GM12875 (cell line): ENCODE data around the gene EIF3L.

Experiments used
- H3K4me3 ChIP-seq: one replicate; pipeline ENCODE4 v1.5.1; 2011; ENCODE audit warnings: low read depth, low read length, control low read depth
- CTCF ChIP-seq: IDR thresholded peaks from 2 replicates; pipeline ENCODE4 v1.5.1; 2011; ENCODE audit warnings: low read depth, mild to moderate bottlenecking, control low read depth, inconsistent platforms, low read length, moderate library complexity, borderline replicate concordance; ENCODE audit not compliant: insufficient read depth

EIF3L gene

DNA sequence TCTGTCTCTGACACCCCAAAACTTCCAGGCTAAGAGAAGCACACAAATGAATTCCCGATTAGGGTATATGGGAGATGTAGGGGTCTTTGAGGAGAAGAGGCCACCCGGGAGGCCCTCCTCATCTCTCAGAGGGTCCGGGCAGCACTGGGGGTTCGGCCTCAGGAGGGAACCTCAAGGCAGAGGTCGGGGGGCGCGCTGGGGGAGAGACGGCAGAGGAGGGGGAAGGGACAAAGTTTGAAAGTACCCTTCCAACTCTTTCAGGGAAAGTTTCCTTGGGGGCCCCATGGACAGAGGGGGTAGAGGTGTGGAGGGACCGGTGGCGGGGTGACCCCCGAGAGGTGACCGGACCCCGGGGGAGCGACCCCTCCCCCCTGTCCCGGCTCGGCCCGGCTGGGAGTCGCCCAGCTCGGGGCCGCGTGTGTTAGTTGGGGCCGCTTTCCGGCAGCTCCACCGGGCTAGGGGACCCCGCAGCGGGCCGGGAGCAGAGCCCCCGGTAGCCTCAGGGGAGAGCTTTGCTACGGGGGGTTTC lies 44.8 kb upstream of the EIF3L start:
- H3K4me3 ChIP-seq = peak overlapping the region; percentile 50
- TF ChIP-seq CTCF = no peak

DNA sequence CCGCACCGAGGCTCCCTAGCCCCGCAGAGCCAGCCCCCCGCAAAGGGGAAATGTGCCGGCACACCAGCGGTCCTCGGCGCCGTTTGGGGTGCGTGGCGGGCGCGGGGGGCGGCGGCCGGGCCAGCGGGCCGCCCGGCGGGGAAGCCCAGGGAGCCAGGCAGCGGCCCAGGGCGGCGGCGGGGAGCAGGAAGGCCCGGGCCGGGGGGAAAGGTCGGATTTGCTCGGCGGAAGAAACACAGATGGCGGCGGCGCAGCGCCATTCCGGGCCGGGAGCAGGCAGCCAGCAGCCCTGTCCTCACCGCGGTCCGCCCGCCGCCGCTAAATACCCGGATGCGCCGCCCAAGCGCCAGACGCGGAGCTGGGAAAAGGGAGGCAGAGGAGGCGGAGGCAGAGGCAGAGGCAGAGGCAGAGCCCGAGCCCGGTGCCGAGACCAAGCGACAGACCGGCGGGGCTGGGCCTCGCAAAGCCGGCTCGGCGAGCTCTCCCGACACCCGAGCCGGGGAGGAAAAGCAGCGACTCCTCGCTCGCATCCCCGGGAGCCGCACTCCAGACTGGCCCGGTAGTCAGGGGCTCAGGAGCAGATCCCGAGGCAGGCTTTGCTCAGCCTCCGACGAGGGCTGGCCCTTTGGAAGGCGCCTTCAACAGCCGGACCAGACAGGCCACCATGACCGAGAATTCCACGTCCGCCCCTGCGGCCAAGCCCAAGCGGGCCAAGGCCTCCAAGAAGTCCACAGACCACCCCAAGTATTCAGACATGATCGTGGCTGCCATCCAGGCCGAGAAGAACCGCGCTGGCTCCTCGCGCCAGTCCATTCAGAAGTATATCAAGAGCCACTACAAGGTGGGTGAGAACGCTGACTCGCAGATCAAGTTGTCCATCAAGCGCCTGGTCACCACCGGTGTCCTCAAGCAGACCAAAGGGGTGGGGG lies 44.1 kb upstream of the EIF3L start:
- no peak for TF ChIP-seq CTCF
- peak overlapping the region; percentile 50 for H3K4me3 ChIP-seq

DNA sequence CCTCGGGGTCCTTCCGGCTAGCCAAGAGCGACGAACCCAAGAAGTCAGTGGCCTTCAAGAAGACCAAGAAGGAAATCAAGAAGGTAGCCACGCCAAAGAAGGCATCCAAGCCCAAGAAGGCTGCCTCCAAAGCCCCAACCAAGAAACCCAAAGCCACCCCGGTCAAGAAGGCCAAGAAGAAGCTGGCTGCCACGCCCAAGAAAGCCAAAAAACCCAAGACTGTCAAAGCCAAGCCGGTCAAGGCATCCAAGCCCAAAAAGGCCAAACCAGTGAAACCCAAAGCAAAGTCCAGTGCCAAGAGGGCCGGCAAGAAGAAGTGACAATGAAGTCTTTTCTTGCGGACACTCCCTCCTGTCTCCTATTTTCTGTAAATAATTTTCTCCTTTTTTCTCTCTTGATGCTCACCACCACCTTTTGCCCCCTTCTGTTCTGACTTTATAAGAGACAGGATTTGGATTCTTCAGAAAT lies 43.4 kb upstream of the EIF3L start:
- no peak for TF ChIP-seq CTCF
- peak overlapping the region; percentile 50 for H3K4me3 ChIP-seq

DNA sequence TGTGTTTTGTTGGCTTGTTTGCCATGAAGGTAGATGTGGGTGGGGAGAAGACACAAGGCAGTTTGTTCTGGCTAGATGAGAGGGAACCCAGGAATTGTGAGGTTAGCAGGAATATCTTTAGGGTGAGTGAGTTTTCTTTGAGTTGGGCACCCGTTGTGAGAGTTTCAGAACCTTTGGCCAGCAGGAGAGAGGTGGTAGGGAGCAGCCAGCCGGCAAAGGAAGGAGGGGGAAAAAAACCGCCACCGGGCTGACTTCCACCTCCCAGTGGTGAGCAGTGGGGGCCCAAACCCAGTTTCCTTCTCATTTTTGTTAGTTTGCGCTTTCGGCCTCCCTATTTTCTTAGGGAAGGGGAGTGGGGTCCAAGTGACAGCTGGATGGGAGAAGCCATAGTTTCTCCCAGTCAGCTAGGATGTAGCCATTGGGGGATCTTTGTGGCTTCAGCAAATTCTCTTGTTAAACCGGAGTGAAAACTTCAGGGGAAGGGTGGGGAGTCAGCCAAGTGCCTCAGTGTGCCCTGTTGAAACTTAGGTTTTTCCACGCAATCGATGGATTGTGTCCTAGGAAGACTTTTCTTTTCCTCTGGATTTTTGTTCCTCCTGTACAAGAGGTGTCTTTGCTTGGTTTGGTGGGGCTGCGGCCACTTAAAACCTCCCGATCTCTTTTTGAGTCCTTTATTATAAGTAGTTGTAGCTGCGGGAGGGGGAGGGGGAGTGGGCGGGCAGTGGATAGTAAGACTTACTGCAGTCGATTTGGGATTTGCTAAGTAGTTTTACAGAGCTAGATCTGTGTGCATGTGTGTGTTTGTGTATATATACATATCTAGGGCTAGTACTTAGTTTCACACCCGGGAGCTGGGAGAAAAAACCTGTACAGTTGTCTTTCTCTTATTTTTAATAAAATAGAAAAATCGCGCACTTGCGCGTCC lies 42.5 kb upstream of the EIF3L start:
- no peak overlapping the region for H3K4me3 ChIP-seq
- no peak for TF ChIP-seq CTCF

- TF ChIP-seq CTCF = no peak
- peak within 1 kb of the TSS; percentile 69 for H3K4me3 ChIP-seq
These were observed 41.6 kb upstream of the EIF3L start, which contains the start of gene GCAT for GRCh38 chr22:37807410-37808293. GCAT (plus strand) TSS chr22:37807934; CDS start chr22:37807968, 34 bp downstream.

DNA sequence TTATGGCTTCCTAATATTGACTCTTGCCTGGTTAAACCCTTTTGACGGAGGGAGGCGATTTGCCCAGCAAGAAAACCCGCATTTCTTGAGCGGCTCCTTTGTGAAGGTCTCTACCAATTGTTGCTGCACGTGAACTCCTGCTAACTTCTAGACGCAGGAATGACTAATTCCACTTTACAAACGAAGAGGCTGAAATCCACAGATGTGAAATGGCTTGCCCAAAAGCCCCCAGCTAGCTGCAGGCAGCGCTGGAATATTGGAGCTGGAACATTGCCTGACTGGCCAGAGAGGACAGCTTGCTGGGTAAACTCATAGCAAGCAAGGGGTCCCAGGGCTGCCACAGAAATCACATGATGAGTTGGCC lies 40.9 kb upstream of the EIF3L start:
- no peak for TF ChIP-seq CTCF
- H3K4me3 ChIP-seq = peak overlapping the region; percentile 69
